GM21825 (cell line): ENCODE measurements around the gene BCR.

Source experiments
- ATAC-seq: cut with Tn5 transposase; IDR thresholded peaks from one replicate; pipeline ENCODE4 v1.9.1; 2021; ENCODE audit warnings: mild to moderate bottlenecking, moderate library complexity; ENCODE audit not compliant: unreplicated experiment

The BCR gene

DNA sequence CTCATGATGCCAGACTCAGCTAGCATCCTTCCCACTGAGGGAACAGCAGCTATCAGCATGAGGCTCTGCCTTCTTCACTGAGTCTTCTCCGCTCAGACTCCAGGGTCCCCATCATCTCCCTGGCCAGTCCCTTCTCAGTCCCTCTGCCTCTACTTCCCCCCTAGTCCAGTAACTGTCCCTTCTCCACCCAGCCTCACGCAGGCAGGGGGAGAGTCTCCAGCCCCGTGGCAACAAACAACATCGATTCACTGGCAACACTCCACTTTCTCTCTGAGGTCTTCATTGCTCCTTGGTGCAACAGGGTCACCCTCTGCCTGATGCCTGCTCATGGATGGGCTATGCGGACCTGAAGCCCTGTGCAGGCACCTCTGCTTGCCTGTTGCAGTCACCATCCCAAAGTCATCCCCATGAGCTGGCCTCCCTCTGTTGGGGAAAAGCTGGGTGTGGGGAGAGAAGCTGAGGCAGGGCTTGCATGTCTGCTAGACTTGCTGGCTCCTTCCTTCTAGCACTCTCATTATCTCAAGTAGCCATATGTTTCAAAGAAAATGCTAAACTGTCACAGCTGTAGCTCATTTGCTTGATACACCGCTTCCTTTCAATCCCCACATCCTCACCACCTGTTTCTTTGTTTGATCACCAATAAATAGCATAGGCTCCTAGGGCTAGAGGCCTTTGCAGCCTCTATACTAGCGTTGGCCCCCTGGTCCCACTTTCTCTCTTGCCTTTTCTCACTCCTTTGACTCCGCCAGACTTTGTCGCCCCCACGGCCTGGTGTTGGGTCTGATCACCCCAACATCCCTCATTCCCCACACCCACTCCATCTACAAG lies 4.3 kb upstream of the BCR start:
- no peak for ATAC-seq

DNA sequence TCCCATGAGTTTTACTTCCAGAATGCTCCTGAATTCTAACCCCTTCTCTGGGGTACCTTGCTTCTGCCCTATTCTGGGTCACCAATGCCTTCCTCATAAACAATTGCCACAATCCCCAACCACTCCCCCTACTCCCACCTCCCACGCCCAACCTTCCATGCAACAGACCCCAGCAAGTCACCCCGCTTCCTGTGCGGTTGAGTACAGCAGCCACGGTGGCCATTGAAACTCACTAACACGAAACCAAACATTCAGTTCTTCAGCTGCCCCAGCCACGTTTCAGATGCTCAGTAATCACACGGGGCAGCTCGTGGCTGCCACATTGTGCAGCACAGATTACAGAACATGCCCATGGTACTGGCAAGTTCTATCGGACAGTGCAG lies 3.7 kb upstream of the BCR start:
- no peak for ATAC-seq

DNA sequence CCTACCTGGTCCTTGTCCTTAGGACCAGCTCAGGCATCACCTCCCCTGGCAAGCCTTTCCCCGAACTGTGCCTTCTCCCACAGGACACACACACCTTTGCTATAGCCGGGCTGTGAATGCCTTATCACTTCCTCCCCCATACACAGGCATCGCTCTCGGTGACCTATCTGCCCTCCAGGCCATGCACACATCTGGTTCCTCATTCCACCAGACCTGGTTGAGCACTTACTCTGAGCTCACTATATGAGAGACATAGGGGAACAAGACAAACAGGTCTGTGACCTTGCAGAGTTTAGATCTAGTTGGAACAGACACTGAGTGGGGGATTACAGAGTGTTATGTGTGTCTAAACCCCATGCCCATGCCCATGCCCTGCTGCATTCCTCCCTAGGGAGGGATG lies 3.1 kb upstream of the BCR start:
- ATAC-seq = no peak

DNA sequence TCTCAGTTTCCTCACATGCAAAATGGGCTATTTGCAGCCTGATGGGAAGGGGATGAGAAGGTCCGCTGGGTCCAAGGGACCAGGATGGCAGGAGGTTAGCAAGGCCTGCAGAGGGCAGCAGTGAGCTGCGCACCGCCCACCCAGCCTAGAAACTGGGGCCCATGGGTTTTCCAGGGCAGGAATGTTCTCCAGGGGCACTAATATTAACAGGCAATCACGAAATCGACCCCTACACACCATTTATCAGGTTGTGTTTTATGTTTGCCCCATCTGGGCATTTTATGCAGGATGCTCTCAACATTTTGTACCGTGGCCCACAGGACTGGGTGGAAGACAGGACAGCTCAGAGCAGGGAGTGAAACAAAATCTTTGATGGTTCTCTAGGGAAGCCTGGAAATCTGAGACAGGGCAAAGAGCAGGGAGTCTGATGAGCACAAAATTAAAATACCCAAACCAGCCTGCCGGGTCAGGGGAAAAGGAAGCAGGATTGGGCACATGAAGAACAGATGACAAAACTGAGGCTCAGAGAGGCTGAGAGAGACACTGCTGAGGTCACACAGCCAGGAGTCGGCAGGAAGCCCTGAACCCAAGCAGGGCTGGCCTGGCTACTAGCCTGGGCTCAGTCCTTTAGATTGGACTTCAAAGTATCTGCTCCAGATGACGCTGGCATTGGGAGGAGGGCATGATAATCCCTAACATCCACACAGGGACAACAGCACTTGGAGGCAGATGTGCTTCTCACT lies 1.6 kb upstream of the BCR start:
- ATAC-seq = no peak

DNA sequence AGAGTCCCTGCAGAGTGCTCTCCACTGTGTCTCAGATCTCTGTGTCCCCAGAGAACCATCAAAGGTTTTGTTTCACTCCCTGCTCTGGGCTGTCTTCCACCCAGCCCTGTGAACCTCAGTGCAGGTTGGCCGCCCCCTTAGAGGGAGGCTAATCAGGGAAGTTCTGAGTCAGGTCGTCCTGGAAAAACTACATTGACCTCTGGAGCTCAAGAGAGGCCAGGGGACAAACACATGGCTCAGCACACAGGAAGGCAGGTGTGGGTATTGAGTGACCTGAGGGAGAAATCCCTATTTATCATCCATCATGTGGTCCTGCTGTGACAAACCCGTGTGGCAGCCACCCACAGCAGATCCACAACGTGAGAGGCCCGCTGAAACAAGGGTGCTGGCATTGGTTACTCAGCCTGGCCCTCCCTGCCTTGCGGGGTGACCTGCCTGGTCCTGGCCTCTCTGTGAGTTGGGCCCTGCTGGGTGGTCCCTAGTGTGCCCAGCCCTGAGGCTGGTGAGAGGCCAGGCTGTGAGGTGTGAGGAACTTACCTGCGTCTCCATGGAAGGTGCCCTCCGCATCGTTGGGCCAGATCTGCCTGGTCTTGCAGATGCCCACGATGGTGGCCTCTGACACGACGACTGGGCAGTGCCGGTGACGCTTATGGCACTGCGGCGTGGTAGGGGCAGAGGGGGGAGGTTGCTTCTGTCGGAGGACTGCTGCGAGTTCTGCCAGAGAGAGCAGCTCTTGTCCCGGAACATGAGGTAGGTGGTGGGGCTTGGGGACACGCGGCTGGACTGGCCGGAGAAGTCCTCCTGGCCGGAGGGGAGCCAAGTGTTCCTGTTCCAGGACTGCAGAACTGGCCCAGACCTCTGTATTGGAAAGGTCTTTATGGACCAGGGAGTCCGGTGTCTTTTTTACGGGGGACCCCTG lies 669 bp upstream of the BCR start:
- ATAC-seq = no peak

DNA sequence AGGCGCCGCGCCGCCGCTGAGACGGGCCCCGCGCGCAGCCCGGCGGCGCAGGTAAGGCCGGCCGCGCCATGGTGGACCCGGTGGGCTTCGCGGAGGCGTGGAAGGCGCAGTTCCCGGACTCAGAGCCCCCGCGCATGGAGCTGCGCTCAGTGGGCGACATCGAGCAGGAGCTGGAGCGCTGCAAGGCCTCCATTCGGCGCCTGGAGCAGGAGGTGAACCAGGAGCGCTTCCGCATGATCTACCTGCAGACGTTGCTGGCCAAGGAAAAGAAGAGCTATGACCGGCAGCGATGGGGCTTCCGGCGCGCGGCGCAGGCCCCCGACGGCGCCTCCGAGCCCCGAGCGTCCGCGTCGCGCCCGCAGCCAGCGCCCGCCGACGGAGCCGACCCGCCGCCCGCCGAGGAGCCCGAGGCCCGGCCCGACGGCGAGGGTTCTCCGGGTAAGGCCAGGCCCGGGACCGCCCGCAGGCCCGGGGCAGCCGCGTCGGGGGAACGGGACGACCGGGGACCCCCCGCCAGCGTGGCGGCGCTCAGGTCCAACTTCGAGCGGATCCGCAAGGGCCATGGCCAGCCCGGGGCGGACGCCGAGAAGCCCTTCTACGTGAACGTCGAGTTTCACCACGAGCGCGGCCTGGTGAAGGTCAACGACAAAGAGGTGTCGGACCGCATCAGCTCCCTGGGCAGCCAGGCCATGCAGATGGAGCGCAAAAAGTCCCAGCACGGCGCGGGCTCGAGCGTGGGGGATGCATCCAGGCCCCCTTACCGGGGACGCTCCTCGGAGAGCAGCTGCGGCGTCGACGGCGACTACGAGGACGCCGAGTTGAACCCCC lies 798 bp downstream of the BCR start:
- ATAC-seq = no peak

DNA sequence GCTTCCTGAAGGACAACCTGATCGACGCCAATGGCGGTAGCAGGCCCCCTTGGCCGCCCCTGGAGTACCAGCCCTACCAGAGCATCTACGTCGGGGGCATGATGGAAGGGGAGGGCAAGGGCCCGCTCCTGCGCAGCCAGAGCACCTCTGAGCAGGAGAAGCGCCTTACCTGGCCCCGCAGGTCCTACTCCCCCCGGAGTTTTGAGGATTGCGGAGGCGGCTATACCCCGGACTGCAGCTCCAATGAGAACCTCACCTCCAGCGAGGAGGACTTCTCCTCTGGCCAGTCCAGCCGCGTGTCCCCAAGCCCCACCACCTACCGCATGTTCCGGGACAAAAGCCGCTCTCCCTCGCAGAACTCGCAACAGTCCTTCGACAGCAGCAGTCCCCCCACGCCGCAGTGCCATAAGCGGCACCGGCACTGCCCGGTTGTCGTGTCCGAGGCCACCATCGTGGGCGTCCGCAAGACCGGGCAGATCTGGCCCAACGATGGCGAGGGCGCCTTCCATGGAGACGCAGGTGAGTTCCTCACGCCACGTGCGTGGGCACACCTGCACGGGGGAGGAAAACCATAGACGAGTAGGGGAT lies 1.5 kb downstream of the BCR start:
- no peak for ATAC-seq

DNA sequence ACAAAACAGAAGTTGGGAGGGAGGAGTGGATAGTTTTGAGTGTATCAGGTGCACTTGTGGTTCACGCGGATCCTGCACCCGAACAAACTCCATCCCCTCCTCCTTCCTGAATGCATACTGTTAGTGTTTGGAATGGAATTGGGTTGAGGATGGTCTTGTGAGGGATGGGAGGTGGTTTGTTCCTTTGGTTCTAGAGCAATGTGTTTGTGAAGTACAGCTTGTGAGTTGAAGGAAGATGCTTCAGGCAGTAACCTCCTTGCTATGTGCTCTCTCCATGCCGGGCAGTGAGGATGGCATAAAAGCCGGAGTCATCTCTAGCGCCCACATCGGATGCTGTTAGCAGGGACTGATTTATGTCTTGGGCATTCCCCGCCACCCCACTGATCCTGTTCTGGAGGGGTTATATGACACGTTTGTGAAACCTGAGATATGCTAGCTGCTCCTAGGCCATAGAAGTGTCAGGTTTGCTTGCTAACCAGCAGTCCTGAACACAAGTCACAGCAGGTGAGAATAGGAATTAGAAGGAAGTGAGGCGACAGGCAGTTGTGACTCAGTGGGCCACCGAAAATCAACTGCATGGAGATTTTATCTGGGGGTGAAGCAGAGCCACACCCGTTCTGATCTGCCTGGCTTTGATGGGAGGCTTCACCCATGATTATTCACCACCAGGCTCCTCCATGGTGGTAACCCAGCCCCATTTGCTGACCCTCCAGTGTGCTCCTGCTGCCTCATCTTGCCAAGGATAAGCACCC lies 2.2 kb downstream of the BCR start:
- no peak for ATAC-seq

DNA sequence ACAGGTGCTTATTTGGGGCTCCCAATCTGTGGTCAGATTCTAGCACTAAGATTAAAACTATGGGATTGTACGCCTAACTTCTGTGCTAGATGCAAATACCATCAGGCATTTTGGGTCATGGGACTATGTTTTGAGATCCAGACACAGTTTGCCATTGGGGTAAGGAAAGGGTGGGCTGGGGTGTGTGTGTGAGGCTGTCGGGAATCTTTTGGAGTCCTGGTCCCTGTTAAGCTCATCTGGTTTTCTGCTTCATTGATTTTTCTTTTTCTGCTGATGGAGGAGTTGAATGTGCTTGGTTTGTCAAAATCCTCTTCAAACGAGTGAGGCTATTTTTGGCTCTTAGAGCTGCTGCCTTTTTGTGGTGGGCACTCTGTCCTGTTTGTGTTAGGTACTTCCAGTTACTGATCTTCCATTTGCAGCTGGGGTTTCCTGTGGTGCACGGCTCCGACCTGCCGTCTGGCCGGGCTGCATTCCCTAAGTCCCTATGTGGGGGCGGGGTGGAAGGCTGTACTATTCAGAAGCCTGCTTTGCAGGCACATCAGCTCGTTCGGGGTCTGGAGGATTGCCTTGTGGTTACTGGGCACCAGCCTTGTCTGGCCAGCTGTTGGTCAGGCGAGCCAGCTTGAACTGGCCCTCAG lies 2.9 kb downstream of the BCR start:
- ATAC-seq = no peak

DNA sequence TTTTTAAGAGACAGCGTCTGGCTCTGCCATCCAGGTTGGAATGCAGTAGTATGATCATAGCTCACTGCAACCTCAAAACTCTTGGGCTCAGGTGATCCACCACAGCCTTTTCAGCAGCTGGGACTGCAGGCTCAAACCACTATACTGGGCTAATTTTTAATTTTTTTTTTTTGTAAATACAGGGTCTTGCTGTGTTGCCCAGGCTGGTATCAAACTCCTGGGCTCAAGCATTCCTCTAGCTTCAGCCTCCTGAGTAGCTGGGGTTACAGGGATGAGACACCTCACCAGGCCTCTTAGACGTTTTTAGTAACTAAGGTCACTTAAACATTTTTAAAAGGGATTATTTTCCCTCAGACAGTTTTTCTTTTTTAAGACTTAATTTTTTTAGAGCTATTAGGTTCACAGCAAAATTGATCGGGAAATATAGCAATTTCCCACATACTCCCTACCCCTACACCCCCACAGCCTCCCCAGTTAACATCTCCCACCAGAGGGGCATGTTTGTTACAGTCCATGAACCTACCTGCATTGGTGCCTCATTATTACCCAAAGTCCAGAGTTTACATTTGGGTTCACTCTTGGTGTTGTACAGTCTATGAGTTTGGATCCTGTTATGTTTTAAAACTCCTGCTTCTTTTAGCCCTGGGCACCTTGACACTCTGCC lies 3.9 kb downstream of the BCR start:
- no peak for ATAC-seq

DNA sequence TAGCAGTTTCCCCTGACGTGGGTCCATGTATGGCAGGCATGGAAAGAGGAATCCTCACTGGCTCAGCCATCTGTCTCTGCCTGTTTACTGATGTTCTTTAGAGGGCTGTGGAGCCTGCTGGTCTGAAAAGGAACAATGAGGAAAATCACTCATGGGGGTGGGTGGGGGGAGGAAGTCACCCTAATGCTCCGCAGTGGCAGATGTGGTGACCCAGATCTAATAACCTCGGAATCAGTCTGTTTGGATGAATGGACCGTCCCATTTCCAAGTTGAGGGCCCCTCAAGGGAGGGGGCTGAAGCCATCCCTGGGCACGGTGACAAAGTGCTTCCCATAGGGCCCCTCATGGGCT lies 4.4 kb downstream of the BCR start:
- ATAC-seq = no peak

DNA sequence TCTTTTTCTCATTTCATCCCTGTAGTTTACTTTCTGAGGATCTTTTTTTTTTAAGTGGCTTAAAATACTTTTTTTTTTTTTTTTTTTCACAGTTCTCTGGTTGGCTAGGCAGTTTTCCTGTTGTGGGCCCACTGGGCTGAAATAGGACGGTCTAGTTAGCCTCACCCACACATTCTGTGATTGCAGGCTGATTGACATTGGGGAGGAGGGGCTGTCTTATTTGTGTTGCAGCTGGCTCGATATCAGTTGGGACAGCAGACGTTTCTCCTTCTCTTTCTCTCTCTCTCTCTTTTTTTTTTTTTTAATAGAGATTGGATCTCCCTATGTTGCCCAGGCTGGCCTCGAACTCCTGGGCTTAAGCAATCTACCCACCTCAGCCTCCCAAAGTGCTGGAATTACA lies 6.9 kb downstream of the BCR start:
- no peak for ATAC-seq

DNA sequence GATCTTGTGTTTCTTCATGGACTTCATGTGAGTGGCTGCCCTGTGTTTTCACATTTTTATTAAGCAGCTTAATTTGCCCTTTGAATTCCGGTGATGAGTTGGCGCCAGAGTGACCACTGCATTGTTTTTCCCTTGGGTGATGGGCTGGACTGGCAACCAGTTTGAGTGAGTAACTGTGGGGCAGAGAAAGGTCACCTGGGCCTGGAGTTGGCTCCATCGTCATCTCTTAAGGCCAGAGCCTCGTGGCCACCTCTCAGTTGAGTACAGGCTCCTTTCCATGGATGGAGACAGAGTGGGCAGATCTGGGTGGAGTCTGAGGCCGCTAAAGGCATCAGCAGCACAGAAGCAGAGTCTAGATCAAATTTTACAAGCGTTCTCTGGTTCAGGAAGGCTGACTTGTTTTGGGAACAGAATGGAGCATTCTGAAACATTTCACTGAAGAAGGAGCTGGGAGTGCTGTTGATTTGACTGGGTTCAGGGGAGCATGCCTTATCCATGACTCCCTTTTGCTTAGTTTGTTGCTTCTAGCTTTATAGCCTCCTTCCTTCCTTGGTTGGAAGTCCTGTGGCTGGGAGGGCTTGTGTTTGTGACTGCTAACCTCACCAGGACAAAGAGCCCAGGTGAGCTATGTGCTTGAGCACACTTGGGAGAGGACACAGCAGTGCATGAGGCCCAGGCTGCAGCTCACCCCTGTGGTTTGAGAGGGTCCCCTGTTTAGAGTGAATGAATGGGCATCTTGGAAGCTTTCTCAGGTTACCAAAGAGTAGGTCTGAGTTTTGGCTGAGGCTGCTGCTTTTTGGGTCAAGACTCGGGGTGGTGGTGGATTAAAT lies 7.8 kb downstream of the BCR start:
- ATAC-seq = no peak

DNA sequence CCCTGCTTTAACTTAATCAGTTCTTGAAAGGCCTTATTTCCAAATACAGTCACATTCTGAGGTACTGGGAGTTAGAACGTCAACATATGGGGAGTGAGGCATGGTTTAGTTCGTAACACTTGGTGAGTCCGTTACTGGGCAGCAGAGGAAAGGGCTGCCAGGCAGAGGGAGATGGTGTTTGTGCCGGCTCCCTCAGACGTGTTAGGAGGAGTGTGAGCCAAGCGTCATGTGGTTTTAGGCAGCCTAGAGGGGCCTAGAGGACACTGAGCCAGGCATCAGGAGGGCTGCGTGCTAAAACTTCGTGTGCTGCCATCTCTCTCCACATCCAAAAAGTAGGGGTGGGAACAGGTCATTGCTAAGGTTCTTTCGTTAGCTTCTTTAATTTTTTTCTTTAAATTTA lies 10.2 kb downstream of the BCR start:
- no peak for ATAC-seq

DNA sequence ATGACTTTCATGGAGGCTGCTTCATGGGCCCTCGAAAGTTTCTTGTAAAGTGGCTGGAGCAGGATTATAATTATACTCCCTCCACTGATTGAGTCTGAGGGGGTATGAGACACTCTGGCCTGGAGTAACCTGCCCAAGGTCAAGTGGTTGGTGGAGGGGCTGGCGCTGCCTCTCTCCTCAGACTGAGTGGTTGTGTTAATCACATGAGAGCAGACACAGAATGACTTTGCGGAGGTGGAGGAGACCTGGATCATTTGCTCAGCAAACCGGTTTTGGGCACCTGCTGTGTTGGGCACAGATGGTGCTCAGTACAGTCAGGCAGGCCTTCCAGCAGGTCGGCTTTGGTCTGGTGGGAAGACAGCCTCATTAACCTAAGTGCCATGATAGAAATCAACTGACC lies 11.8 kb downstream of the BCR start:
- ATAC-seq = no peak

DNA sequence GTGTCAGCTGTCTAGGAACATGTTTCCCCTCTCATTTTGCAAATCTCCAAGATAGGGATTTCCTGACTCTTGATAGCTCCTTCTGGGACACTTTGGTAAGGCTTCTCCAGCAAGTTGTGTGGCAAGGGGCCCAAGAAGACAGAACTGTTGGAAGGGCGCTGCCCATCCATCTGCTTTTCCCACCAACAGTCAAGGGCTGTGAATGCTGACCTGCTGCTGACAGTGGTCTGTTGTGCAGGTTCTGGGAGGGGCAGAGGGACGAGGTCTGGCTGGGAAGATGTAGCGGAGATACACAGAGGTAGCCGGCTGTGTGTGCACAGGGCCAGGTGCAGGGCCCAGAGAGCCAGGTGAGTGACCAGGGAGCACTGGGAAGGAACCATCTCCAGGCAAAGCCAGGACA lies 12.2 kb downstream of the BCR start:
- ATAC-seq = no peak

DNA sequence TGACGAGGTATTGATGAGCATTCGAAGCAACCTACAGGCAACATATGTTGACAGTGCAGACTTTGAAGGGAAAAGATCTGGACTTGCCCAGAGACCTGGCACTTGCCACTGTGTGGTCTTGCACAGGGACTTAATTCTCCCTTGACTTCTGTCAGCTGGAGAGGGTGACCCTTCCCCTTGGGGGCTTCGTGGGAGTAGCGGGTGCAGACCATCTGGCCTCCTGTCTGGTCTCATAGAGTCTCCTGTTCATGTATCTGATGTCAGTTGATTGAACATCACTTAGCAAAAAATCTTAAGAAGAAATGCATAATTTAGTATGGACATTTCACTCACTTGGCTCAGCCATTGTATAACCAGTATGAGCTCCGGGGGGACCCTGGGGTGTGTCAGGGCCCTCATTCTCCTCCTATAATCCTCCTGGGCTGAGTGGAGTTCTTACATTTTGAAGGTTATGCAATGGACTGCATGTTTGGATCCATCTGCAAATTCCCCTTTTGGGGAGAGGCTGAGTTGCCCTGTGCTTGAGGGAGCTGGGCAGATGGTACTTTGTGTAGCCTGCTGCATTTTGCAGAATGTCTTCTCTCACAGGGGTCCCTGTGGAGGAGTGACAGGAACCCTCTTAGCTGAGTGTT lies 13.0 kb downstream of the BCR start:
- ATAC-seq = no peak
